ENCODE data around the gene SOSTDC1.
"Not testable (repeated sequence)": the region's sequence is repeated elsewhere in the genome, so short reads cannot be mapped to it uniquely, and the experiment has no call there.

SOSTDC1 gene, protein sequence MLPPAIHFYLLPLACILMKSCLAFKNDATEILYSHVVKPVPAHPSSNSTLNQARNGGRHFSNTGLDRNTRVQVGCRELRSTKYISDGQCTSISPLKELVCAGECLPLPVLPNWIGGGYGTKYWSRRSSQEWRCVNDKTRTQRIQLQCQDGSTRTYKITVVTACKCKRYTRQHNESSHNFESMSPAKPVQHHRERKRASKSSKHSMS

DNA sequence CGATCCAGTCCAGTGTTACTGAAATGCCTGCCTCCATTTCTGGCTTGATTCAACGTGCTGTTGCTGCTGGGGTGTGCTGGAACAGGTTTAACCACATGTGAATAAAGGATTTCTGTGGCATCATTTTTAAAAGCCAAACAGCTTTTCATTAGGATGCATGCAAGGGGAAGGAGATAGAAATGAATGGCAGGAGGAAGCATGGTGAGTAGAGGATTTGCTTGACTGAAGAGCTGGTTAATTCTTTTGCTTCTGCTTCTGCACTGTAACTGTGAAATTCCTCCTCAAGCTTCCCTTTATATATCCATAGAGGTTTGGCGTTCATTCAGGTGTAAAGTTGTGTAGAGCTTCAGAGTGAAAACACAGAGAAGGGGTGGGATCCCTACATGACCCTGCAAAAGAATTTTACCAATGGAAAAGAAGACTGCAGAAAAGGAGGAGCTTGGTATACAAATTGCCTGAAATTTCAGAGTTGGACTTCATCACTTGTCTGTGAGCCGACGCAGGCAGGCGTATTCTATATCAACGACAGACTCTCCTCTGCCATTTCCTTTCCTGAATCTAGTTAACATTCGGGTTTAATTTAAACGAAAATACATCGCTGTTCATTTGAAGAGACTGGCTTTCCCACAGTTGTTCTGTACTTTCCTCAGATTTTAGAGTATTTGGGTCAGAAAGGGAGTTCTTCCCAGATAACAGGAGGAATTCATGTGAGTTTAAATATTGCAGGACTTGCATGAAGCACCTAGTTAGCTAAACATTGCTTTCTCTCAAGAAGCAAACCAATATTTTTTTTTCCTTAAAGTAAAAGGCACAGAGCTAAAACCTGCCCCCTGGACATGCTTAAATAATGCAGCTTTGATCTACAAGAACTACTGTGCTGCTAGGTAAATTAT, at the start of gene SOSTDC1:
Gene SOSTDC1, minus strand, starts transcription at position 270 of the 893 bp plus-strand sequence. Its CDS starts 70 bp downstream, at position 200.
- DNase-seq (ENCODE audit: low read depth in 1 of 2, low spot score in 1 of 2), result no peak

DNA sequence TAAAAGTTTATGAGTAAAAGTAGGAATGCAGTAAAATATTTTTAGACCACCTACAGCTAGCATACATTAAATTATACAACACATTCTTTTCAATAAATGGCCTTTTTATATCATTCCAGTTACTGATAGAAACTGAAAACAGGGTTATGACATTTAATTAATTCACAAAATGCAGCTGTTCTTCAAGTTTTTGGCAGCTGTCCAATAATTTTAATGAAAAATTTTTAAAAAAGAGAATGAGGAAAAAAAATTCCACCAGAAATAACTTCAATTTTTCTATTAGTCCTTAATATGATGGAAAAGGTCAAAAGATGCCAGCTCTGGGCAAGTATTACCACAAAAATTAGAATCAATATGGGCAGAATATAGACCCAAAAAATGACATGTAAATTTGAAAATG, 49.2 kb upstream of the SOSTDC1 start:
- no peak for DNase-seq (ENCODE audit: low read depth in 1 of 2, low spot score in 1 of 2)

DNA sequence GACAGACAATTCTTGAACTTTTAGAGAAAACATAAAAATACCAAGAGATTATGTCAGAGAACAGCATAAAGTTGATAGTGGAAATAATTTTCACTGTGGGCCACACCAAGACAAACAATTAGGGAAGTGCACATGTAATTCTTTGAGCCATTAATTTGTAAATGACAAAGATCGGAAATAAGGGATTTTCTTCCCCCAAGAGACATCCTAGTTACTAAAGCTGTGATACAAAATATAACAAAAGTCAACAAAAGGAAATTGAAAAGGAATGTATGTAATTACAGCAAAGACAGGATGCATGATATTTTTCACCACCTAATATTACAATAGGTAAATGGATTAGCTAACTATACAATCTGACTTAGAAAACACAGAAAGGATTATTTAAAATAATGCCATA, 48.7 kb upstream of the SOSTDC1 start:
- DNase-seq (ENCODE audit: low read depth in 1 of 2, low spot score in 1 of 2), result no peak

DNA sequence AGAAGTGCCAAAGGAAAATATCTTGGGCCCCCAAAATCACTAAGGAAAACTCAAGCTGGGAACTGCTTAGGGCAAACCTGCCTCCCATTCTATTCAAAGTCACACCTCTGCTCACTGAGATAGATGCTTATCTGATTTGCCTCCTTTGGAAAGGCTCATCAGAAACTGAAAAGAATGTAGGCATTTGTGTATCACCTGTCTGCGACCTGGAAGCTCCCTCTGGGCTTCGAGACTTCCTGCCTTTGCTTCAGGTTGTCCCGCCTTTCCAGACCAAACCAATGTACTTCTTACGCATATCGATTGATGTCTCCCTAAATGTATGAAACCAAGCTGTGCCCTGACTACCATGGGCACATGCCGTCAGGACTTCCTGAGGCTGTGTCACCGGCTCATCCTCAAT, 46.6 kb upstream of the SOSTDC1 start:
- DNase-seq (ENCODE audit: low read depth in 1 of 2, low spot score in 1 of 2), result no peak

DNA sequence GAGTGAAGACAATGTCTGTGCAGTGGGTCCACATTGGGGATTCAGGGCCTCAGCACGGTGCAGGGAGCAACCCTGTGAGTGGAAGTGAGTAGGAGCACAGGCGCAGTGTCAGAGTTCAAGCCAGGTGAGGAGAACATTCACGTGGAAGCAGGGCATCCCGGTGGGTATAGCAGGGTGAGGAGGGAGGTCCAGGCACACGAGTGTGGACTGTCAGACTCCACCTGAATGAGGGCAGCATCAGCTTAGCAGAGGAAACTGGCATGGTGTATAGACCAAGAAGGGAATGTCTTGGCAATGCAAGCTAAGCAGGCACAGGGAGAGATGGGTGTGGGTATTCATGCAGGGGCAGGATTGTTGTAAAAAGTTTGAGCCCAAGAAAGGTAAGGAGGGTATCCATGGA, 45.8 kb upstream of the SOSTDC1 start:
- no peak for DNase-seq (ENCODE audit: low read depth in 1 of 2, low spot score in 1 of 2)

DNA sequence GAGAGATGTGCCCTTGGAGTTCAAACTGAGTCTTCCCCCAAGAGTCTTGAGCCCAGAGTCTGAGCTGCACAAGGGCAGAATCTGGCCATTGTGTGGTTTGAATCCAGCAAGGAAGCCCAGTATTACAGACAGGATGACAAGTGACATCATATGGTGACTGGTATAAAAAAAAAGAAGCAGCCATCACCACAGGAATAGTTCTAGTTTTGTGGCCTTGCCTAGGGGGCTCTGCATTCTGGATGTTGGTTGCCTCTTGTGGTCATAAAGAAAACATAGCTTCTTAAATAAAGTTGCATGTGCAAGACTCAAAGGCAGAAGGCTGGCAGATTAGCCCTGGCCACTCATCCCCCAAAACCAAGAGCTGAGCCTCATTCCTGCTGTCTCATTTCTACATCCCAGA, 44.3 kb upstream of the SOSTDC1 start:
- DNase-seq (ENCODE audit: low read depth in 1 of 2, low spot score in 1 of 2), result no peak

DNA sequence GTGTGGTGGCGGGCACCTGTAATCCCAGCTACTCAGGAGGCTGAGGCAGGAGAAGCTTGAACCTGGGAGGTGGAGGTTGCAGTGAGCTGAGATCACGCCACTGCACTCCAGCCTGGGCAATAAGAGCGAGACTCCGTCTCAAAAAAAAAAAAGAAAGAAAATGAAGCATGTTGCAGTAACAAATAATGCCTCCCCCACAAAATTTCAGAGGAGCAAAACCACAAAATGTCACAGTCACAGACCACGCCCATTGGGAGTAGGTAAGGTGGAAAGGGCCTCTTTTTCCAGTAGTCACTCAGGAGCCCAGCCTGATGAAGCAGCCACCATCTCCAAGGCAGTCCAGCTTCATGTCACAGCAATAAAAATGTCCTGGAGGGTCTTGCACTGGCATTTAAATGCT, 40.9 kb upstream of the SOSTDC1 start:
- not testable (repeated sequence) for DNase-seq (ENCODE audit: low read depth in 1 of 2, low spot score in 1 of 2)

DNA sequence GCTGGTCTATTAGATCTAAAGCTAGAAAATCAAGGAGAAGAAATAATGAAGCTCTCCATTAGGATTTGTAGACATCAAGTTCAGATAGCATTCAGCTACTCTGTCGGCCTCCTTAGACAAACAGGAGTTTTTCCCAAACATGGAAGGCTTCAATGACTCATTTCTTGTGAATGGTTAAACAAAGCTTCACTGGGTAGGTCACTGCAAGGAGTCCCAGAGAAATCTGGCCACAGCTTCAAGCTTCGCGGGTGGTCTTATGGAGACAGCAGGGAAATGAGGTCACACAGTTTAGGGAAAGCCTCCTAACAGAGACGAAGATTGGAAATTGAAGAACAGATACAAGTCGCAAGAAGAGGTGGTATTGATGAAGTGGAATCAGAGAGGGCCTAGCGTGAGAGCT, 38.5 kb upstream of the SOSTDC1 start:
- DNase-seq (ENCODE audit: low read depth in 1 of 2, low spot score in 1 of 2), result no peak

DNA sequence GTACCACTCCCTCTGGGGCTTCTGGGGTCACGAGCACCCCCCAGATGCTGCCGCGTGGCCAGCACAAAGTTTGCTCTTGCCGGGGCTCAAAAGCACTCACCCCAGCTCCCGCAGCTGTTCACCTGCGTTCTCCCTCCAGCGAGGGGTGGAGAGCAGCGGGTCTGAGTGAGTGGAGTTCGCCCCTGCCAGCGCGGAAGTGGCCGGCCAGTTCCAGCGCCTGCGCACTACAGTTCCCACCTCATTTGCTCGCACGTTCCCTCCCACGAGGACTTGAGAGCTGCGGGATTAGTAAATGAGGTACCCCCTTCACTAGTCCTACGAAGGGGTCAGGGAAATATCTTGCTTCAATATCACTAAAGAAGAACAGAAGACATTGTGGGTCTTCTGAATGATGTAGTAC, 36.8 kb upstream of the SOSTDC1 start:
- no peak for DNase-seq (ENCODE audit: low read depth in 1 of 2, low spot score in 1 of 2)

DNA sequence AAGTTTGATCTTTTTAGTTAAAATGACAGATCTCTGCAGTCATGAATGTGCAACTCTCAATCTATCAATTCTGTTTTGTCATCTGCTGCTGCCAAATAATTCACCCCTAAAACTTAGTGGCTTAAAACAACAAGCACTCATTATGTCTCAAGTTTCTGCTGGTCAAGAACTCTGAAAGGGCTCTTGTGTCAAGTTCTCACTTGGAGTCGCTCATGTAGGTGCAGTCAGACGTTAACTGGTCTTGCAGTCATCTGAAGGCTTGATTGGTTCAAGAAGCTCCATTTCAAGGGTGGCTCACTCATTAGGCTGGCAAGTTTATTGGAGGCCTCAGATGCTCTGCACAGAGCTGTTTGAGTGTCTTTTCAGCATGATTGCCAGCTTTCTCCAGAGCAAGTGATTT, 32.6 kb upstream of the SOSTDC1 start:
- DNase-seq (ENCODE audit: low read depth in 1 of 2, low spot score in 1 of 2), result no peak

DNA sequence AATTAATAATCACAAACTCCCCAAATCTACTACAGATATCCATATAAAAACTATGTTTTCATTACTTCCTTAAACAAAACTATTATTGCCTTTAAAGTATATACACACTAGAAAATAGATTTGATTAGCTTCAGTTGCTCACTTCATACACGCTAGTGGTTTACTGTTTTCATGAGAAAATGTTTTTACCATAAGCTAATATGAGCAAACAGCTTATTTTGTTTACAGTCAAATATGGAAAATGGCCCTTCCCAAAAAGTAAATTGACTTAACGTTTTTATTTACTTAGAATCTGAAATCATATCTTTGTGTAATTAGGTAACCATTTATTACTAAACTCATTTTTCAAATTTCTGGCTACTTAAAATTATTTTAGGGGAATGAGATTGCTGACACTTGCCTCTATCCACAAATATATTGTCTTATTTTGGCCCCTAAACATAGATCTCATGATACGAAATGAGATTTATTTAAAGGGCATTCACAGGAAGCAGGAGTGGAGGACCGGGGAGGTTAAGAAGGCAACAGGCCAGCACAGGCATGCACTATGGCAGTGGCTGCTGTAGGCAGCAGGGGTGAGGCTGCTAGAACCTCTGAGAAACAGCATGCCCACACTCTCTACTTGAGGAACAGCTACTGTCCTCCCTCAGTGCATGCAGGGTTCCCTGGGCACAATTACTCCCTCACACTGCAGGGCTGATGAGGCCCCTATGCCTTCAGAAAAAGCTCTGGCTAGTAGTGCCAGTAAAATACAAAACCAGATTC, 29.6 kb upstream of the SOSTDC1 start:
- DNase-seq (ENCODE audit: low read depth in 1 of 2, low spot score in 1 of 2), result no peak

DNA sequence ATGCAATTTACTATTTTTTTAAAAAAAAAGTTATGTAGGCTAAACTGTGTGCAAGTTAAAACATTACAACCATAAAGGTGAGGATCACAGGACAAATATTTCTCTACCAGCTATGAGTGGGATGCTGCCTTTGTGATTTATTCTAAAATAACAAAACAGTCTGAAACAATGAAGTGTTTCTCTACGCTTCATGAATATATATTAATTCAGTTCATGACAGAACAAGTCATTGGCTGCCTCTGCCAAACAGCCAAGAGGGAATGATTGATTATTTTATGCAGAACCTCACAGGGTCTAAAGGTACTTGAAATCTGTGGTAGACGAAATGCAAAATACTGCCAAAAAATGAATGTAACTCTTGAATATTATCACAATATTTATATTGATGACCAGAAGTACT, 29.0 kb upstream of the SOSTDC1 start:
- DNase-seq (ENCODE audit: low read depth in 1 of 2, low spot score in 1 of 2), result no peak

DNA sequence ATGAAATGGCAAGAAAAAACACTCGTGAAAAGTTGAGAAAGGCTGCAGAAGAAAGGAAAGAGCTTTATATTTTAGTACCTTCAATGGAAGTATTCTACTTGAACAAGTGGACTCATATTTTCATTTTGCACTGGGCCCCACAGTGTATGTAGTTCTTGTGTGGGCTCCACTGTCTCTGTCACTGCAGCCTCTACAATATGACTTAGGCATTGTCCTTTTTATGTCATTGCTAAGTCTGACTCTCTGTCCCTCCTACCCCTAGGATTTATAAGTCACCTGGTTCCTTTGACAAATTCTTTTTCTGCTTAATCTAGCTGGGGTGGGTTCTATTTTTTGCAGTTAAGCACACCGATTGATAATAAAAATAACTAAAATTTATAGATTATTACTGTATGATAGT, 27.7 kb upstream of the SOSTDC1 start:
- DNase-seq (ENCODE audit: low read depth in 1 of 2, low spot score in 1 of 2), result no peak

DNA sequence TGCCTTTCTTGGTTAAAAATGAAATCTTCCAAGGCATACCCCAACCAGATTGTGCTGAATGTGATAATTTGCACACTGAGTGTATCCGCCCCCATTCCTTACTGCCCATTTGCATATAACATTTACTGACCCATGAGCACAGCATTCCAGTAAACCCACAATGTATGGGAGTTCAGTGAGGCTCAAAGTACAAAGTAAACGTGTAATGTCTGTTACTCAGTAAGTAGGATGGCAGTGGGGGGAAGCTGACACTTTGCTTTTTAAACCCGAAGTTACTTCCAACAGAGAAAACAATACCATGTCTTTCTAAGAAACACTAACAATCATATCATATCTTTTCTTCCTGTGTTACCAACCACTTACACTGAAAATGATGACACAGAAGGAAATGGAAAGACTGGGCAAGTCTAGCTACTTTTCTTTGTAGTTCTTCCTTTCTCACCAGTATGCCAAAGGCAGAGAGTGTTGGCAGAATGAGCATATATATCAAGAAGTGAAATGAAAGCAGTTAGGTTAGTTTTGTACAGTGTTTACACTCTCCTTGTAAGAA, 27.1 kb upstream of the SOSTDC1 start:
- no peak for DNase-seq (ENCODE audit: low read depth in 1 of 2, low spot score in 1 of 2)

DNA sequence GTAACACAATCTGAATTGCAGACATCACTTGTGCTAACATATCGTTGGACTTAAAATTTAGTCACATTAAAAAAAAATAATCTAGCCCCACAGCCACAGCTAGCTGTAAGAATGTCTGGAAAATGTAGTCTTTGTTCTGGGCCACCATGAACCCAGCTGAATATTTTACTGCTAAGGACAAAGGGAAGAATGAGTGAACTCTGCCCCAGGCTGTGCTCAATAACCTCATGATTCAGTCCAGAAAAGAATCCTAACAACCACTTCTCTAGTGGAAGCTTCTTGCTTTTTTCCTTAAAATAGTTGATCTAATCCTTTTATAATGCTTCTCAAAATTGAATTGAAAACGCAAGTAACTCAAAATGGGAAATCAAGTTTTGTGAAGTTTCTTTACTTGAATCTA, 25.6 kb upstream of the SOSTDC1 start:
- DNase-seq (ENCODE audit: low read depth in 1 of 2, low spot score in 1 of 2), result no peak

DNA sequence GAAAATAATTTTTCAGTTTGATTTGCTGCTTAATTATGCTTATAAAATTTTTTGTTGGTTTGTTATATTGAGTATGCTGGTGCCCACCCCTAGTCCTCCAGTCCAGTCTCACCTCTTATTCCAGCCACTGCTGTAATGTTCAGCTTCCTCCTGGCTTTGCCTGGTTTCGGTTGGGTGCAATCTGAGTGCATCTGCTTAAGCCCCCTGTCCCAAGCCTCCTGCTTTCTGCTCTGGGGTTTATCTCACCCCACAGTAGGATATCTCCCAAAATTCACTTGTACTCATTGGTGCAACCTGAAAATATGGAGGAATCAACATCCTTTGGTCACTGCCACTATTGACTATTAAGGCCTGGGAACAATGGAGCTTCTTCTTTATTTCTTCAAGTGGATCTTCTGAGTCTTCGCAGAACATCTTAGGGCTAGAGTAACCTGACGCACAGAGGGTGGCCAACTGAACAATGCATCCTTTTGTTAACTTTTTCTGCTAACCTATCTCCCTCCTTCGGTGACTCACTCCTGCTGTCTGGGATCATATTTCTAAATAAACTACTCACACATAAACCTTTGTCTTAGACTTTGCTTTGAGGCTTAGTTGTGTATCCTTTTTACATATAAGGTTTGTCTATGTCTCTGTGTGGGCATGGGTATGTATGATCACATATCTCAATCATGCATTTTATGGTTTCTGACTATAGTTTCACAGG, 19.1 kb upstream of the SOSTDC1 start:
- DNase-seq (ENCODE audit: low read depth in 1 of 2, low spot score in 1 of 2), result no peak

DNA sequence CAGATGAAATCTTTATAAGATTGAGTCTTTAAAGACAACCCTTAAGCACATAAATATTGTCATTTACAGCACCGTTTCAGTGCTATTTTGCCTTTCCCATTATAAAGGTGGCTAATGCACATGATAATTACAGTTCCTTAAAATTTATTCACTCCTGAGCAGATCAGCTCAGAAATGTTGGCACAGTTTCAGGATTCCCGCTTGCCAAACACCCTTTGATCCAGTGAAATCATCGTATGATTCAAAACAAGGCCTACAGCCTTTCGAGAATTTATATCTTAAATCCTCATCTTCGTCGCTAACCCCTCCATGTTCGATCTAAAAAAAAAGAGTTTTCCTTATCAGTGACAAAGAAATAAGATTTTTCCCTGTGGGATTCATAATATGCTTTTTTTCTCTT, 14.1 kb upstream of the SOSTDC1 start:
- DNase-seq (ENCODE audit: low read depth in 1 of 2, low spot score in 1 of 2), result no peak

DNA sequence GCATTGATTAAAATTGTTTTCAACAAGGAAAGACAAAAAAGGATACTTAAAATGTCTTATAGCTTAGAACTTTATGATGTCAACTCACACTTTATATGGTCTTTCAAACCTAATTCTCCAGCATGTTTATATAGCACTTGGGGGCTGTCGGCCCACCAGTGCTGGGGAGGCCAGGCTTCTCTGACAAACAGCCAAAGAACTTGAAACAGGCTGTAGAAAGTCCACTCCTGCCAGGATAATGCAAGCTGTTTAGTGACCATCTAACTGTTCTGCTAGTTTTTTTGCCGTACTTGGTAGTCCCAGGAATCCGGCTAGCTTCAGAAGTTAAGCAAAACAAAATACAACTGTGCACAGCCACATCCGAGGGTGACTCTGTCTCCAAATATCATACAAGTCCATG, 13.6 kb upstream of the SOSTDC1 start:
- no peak for DNase-seq (ENCODE audit: low read depth in 1 of 2, low spot score in 1 of 2)

DNA sequence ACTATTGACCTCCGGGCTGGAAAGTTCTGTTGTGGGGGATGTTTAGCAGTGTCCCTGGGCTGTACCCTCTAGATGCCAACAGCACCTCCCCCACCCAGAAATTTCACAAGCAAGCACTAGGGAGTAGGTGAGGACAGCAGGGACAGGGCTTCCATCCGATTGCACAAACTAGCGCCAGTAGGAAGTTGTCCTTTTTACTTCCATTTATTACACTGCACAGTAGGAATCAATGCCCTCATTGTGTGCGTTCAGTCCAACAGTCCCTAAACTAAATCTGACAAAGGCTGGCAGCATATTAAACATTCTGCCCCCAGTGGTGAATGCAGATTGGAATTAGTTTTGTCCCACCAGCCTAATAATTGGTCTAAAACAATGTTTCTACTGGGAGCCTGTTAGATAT, 6.4 kb upstream of the SOSTDC1 start:
- no peak for DNase-seq (ENCODE audit: low read depth in 1 of 2, low spot score in 1 of 2)

DNA sequence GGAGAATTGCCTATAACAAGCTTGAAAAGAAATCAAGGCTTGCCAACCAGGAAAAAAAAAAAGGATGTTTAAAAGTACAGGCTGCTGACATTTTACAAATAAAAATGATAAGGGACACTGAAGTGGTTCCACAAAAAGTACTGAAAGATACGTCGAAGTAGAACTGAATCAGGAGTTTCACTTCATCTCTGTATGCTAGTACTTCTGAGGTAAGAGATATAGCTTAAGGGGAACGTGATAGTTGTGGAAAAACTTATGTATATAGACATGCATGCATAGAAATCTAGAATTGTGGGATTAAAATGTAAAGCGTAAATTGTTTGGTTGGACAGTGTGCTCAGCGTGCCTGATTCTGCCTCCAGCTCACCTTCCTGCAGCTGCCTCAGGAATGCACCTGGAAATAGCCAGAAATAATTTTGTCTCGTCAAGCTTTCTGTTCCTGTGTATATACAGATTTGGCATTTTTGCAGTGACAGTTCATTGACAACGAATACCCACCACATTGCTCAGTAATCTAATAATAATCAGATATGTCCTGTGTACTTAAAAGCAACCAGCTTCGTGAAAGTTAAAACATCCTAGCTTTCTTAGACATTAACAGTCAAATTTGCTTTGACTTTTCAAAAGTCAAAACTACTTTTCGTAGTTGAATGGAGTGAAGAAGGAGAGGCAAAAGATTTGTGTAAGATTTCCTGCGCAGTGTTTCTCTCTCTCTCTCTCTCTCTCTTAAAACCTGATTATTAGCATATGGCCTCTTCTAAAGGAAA, 1.4 kb downstream of the SOSTDC1 start:
- no peak for DNase-seq (ENCODE audit: low read depth in 1 of 2, low spot score in 1 of 2)

All from activated T-helper 1 cell treated with anti-CD3 and anti-CD28 coated beads, Interleukin-2, amount 50 U/mL, for 16 hours (primary cell).